ENCODE measurements around the gene LGALSL. TPM values are rescaled to one million over a fixed set of nuclear protein-coding genes. Genes with fewer than 3 reads are reported as not detected.

The LGALSL gene
- total RNA-seq, 4 donors from 2014 or later: 13.8 to 33.4 (median 22.4) TPM

DNA sequence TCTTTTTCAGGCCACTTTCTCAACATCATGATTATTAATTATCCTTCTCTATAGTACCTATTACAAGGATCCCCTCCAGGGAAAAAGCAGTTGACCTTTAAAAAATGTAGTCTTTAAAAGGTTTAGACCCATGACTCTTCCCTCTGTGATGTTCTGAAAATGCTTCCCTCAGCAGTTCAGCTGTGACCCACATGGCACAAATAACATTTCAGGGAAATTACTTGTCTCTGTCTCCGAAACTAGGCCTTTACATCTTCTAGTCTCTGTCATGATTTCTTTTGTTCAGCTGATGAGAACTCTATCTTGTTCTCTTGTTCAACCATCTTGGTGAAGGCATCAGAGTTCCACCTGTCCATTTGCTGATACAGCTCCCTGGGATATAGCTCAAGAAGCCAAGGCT is 28.3 kb downstream of the LGALSL start:
- TF ChIP-seq POLR2A (IDR thresholded peaks at IDR 0.05) (no peak), EP300 (IDR thresholded peaks at IDR 0.05) (no peak)
- TF ChIP-seq, protein P1, sequence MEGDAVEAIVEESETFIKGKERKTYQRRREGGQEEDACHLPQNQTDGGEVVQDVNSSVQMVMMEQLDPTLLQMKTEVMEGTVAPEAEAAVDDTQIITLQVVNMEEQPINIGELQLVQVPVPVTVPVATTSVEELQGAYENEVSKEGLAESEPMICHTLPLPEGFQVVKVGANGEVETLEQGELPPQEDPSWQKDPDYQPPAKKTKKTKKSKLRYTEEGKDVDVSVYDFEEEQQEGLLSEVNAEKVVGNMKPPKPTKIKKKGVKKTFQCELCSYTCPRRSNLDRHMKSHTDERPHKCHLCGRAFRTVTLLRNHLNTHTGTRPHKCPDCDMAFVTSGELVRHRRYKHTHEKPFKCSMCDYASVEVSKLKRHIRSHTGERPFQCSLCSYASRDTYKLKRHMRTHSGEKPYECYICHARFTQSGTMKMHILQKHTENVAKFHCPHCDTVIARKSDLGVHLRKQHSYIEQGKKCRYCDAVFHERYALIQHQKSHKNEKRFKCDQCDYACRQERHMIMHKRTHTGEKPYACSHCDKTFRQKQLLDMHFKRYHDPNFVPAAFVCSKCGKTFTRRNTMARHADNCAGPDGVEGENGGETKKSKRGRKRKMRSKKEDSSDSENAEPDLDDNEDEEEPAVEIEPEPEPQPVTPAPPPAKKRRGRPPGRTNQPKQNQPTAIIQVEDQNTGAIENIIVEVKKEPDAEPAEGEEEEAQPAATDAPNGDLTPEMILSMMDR (IDR thresholded peaks at IDR 0.05): no peak
- WGBS, 2 donors: 73 to 79% methylated on average over 1 of the region's 1 CpG
- Histone ChIP-seq H3K27ac (no peak overlapping the region), H3K4me3 (no peak overlapping the region), H3K36me3 (no peaks in the 10 kb centered on the region), H3K4me1 (peaks cover 0 to 15% (median 0%) of the 10 kb centered on the region in 4 donors), H3K9me3 (no peaks in the 10 kb centered on the region), H3K27me3 (no peaks in the 10 kb centered on the region)
- DNase-seq (ENCODE audit: low spot score in 2 of 2): no peak

DNA sequence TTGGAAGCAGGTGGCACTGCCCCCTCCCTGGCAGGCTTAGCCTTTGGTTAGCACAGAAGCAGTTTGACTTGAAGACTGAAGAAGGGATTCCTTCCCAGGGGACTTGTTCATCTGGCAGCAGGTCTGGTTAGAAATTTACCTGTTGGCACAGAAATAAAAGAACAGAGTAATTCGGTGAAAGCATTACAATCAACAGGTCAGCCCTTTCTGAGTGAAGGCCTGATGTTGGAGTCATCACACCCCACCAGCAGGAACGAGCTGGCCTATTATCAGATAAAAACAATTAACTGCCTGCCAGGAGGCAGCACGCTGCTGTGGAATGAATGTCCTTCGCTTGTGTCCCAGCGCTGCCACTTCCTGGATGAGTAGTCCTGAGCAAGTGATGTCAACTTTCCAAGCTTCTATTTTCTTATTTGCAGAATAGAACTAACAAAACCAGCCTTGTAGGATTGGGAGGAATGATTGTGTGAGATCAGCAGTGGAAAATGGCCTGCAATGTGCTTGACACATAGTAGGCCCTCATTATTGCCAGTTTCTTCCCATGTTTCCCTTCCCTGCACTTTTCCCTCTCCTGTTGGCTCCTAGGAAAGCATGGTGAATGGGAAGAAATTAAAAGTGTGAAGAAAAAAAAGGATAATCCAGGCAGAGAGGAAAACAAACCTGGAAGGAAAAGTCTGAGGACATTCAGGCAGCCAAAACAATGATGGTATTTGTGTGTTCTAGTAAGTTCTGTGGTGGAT is 29.0 kb downstream of the LGALSL start:
- peaks cover 0 to 22% (median 0%) of the 10 kb centered on the region in 4 donors for H3K4me1 ChIP-seq
- TF ChIP-seq POLR2A (IDR thresholded peaks at IDR 0.05) (no peak), EP300 (IDR thresholded peaks at IDR 0.05) (no peak)
- TF ChIP-seq, protein P1 (IDR thresholded peaks at IDR 0.05): no peak
- no peak for DNase-seq (ENCODE audit: low spot score in 2 of 2)
- H3K27ac ChIP-seq: no peak overlapping the region
- no peaks in the 10 kb centered on the region for H3K9me3 ChIP-seq
- WGBS, 2 donors: 41 to 59% methylated on average over 5 of the region's 5 CpGs
- no peak overlapping the region for H3K4me3 ChIP-seq
- H3K27me3 ChIP-seq: no peaks in the 10 kb centered on the region
- H3K36me3 ChIP-seq: no peaks in the 10 kb centered on the region

DNA sequence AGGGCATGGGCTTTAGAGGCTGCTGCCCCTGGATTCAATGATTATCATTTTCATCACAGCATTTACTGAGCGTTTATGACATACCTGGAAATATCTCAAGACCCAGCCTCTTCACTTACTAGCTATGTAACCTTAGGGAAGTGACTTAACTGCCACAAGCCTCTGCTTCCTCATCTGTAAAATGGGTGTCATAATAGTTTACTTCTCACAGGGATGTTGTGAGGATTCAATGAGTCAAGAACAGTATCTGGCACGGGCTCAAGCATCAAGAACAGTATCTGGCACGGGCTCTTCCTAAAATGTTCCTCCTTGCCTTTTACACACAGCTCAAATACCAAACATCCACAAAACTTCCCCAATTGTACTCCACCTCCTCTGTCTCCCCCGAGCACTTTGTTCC is 31.4 kb downstream of the LGALSL start:
- TF ChIP-seq, protein P1 (IDR thresholded peaks at IDR 0.05): no peak
- TF ChIP-seq EP300 (IDR thresholded peaks at IDR 0.05): no peak
- TF ChIP-seq POLR2A (IDR thresholded peaks at IDR 0.05): no peak
- H3K4me1 ChIP-seq: peaks cover 0 to 28% (median 0%) of the 10 kb centered on the region in 4 donors
- H3K4me3 ChIP-seq: no peak overlapping the region
- no peaks in the 10 kb centered on the region for H3K27me3 ChIP-seq
- H3K27ac ChIP-seq: no peak overlapping the region
- H3K36me3 ChIP-seq: no peaks in the 10 kb centered on the region
- DNase-seq (ENCODE audit: low spot score in 2 of 2): no peak
- H3K9me3 ChIP-seq: no peaks in the 10 kb centered on the region
- 68 to 70% methylated on average over 4 of the region's 4 CpGs for WGBS, 2 donors

DNA sequence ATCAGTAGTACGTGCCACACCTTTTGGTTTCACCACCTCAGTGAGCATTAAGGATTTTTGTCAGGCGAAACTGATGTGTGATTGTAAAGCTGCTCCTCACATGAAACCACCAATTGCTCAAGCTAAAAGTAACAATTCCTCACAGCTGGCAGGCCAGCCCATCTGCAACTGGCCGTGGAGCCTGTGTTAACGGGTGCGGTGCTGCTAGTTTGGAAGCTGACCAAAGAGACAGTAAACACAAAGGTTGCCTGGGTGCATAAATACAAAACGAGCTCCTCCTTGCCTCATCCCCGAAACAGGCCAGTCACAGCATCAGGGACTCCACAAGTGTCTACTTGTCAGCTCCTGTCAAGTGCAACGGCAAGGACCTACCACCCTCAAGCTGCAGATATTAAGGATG is 32.0 kb downstream of the LGALSL start:
- H3K36me3 ChIP-seq: no peaks in the 10 kb centered on the region
- H3K27ac ChIP-seq: no peak overlapping the region
- peaks cover 0 to 28% (median 0%) of the 10 kb centered on the region in 4 donors for H3K4me1 ChIP-seq
- WGBS, 2 donors: 49 to 56% methylated on average over 8 of the region's 8 CpGs
- no peak overlapping the region for H3K4me3 ChIP-seq
- TF ChIP-seq, protein P1 (IDR thresholded peaks at IDR 0.05): no peak
- TF ChIP-seq POLR2A (IDR thresholded peaks at IDR 0.05) (no peak), EP300 (IDR thresholded peaks at IDR 0.05) (no peak)
- H3K27me3 ChIP-seq: no peaks in the 10 kb centered on the region
- no peak for DNase-seq (ENCODE audit: low spot score in 2 of 2)
- H3K9me3 ChIP-seq: no peaks in the 10 kb centered on the region

DNA sequence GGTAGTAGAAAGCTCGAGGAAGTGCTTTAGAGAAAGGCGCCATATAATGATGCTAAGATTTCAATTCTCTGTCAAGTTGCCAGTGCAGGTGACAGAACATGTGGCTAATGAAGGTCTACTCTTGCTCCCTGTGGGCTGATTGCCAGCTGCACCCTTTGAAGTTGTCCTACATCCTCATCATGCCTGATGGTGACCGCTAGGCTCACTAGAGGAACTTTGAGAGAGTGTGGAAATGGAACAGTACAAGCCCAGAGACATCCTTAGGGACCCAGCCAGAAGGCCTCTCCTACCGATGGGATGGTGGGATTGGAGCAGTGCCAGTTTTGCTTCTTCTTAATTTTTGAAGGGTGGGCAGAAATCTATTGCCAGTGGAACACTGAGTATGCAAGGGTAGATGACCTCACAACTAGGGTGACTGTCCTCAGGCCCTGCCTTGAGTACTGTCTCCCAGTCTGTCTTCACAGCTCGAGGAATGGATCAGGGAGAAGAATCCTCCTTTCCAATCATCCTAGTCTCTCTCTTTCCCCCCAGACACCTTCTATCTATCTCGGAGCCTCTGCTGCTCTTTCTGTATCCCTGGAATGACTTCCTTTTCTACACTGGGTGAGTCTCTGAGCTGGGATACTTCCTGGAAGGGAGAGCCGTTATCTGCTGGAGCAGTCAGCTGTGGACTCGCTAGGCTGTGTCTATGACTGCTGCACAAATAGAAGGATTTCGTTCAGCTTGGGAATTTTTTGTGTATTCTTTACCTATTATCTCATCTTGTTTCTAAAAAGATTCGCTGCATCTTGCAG is 33.5 kb downstream of the LGALSL start:
- DNase-seq (ENCODE audit: low spot score in 2 of 2): no peak
- TF ChIP-seq, protein P1 (IDR thresholded peaks at IDR 0.05): no peak
- TF ChIP-seq EP300 (IDR thresholded peaks at IDR 0.05) (no peak), POLR2A (IDR thresholded peaks at IDR 0.05) (no peak)
- H3K9me3 ChIP-seq: no peaks in the 10 kb centered on the region
- H3K27ac ChIP-seq: no peak overlapping the region
- 56 to 59% methylated on average over 10 of the region's 10 CpGs for WGBS, 2 donors
- no peaks in the 10 kb centered on the region for H3K36me3 ChIP-seq
- H3K4me3 ChIP-seq: no peak overlapping the region
- no peaks in the 10 kb centered on the region for H3K27me3 ChIP-seq
- peaks cover 0 to 28% (median 0%) of the 10 kb centered on the region in 4 donors for H3K4me1 ChIP-seq
